ENCODE data around the gene PBLD. TPM values are rescaled to one million over a fixed set of nuclear protein-coding genes. Genes with fewer than 3 reads are reported as not detected.

Gene PBLD
- total and polyA plus RNA-seq, 2 experiments from 2014 or later = 8.3 to 10.3 TPM

GRCh38 chr10:68296843-68297663 is 35.7 kb downstream of the PBLD start:
- Histone ChIP-seq H2AFZ (peak overlapping the region; percentile 65), H3K4me3 (no peak overlapping the region), H3K27me3 (replicated peaks; ENCODE audit: insufficient read depth) (no peaks in the 10 kb centered on the region), H3K9me3 (ENCODE audit: low read depth) (no peaks in the 10 kb centered on the region), H3K9me2 (ENCODE audit: insufficient read depth) (no peaks in the 10 kb centered on the region), H3K79me2 (ENCODE audit: insufficient read depth) (no peaks in the 10 kb centered on the region), H4K20me1 (ENCODE audit: insufficient read depth) (no peaks in the 10 kb centered on the region), H3K9ac (no peak overlapping the region), H3K36me3 (ENCODE audit: low read depth) (no peaks in the 10 kb centered on the region), H3K27ac (no peak overlapping the region), H3F3A (ENCODE audit: insufficient read depth) (0 out of 2 replicates have a peak, but pooled peaks cover 9% of the 10 kb centered on the region), H3K4me2 (ENCODE audit: unreplicated experiment) (peak overlapping the region; percentile 7), H3K4me1 (ENCODE audit: insufficient read depth) (peaks cover 8% of the 10 kb centered on the region)
- in situ Hi-C loops (cut with MboI) = no loop called here
- WGBS, 2 experiments (ENCODE audit: low coverage in 1 of 2, low lambda C conversion rate in 2 of 2, missing lambda C conversion rate in 2 of 2) = 27 to 30% methylated on average over 9 of the region's 9 CpGs
- DNase-seq = peak; percentile 45
- TF ChIP-seq EZH2 (IDR thresholded peaks at IDR 0.05; ENCODE audit: insufficient read depth, poor library complexity, severe bottlenecking) (no peak), EZH2phosphoT487 (IDR thresholded peaks at IDR 0.05; ENCODE audit: insufficient read depth, low read depth) (no peak)

GRCh38 chr10:68290736-68291135 is 42.0 kb downstream of the PBLD start:
- Histone ChIP-seq H3K79me2 (ENCODE audit: insufficient read depth) (no peaks in the 10 kb centered on the region), H3K36me3 (ENCODE audit: low read depth) (no peaks in the 10 kb centered on the region), H3K9ac (no peak overlapping the region), H3K27me3 (replicated peaks; ENCODE audit: insufficient read depth) (no peaks in the 10 kb centered on the region), H4K20me1 (ENCODE audit: insufficient read depth) (no peaks in the 10 kb centered on the region), H2AFZ (no peak overlapping the region), H3F3A (ENCODE audit: insufficient read depth) (no peaks in the 10 kb centered on the region), H3K4me2 (ENCODE audit: unreplicated experiment) (no peak overlapping the region), H3K4me3 (no peak overlapping the region), H3K9me2 (ENCODE audit: insufficient read depth) (no peaks in the 10 kb centered on the region), H3K9me3 (ENCODE audit: low read depth) (no peaks in the 10 kb centered on the region), H3K4me1 (ENCODE audit: insufficient read depth) (no peaks in the 10 kb centered on the region), H3K27ac (no peak overlapping the region)
- no peak for DNase-seq
- TF ChIP-seq EZH2 (IDR thresholded peaks at IDR 0.05; ENCODE audit: insufficient read depth, poor library complexity, severe bottlenecking) (no peak), EZH2phosphoT487 (IDR thresholded peaks at IDR 0.05; ENCODE audit: insufficient read depth, low read depth) (no peak)
- in situ Hi-C loops (cut with MboI) = no loop called here

- WGBS, 2 experiments (ENCODE audit: low coverage in 1 of 2, low lambda C conversion rate in 2 of 2, missing lambda C conversion rate in 2 of 2) = 92 to 98% methylated on average over 4 of the region's 4 CpGs
Observed at GRCh38 chr10:68288717-68289116, 44.0 kb downstream of the PBLD start.

GRCh38 chr10:68284062-68285001 is 48.4 kb downstream of the PBLD start:
- WGBS, 2 experiments (ENCODE audit: low coverage in 1 of 2, low lambda C conversion rate in 2 of 2, missing lambda C conversion rate in 2 of 2) = 76 to 77% methylated on average over 9 of the region's 9 CpGs

More at GRCh38 chr10:68288717-68289116, 44.0 kb downstream of the PBLD start:
- H3K36me3 ChIP-seq (ENCODE audit: low read depth) = no peaks in the 10 kb centered on the region
- H3K9me2 ChIP-seq (ENCODE audit: insufficient read depth) = no peaks in the 10 kb centered on the region
- H3K9me3 ChIP-seq (ENCODE audit: low read depth) = no peaks in the 10 kb centered on the region
- no peaks in the 10 kb centered on the region for H4K20me1 ChIP-seq (ENCODE audit: insufficient read depth)
- no peak overlapping the region for H2AFZ ChIP-seq
- no peak overlapping the region for H3K4me3 ChIP-seq
- H3K4me2 ChIP-seq (ENCODE audit: unreplicated experiment) = no peak overlapping the region
- no peak overlapping the region for H3K9ac ChIP-seq
- H3K27me3 ChIP-seq (replicated peaks; ENCODE audit: insufficient read depth) = no peaks in the 10 kb centered on the region
- DNase-seq = no peak
- H3K4me1 ChIP-seq (ENCODE audit: insufficient read depth) = no peaks in the 10 kb centered on the region
- no peak overlapping the region for H3K27ac ChIP-seq
- no peaks in the 10 kb centered on the region for H3F3A ChIP-seq (ENCODE audit: insufficient read depth)
- H3K79me2 ChIP-seq (ENCODE audit: insufficient read depth) = no peaks in the 10 kb centered on the region
- TF ChIP-seq EZH2phosphoT487 (IDR thresholded peaks at IDR 0.05; ENCODE audit: insufficient read depth, low read depth) (no peak), EZH2 (IDR thresholded peaks at IDR 0.05; ENCODE audit: insufficient read depth, poor library complexity, severe bottlenecking) (no peak)
- in situ Hi-C loops (cut with MboI) = no loop called here

More at GRCh38 chr10:68284062-68285001, 48.4 kb downstream of the PBLD start:
- H3K4me2 ChIP-seq (ENCODE audit: unreplicated experiment) = no peak overlapping the region
- in situ Hi-C loops (cut with MboI) = no loop called here
- H3K27ac ChIP-seq = no peak overlapping the region
- H3K9me3 ChIP-seq (ENCODE audit: low read depth) = no peaks in the 10 kb centered on the region
- TF ChIP-seq EZH2phosphoT487 (IDR thresholded peaks at IDR 0.05; ENCODE audit: insufficient read depth, low read depth) (no peak), EZH2 (IDR thresholded peaks at IDR 0.05; ENCODE audit: insufficient read depth, poor library complexity, severe bottlenecking) (no peak)
- H3K36me3 ChIP-seq (ENCODE audit: low read depth) = no peaks in the 10 kb centered on the region
- no peak overlapping the region for H2AFZ ChIP-seq
- H3K4me3 ChIP-seq = no peak overlapping the region
- no peaks in the 10 kb centered on the region for H3K9me2 ChIP-seq (ENCODE audit: insufficient read depth)
- DNase-seq = no peak
- H3K4me1 ChIP-seq (ENCODE audit: insufficient read depth) = no peaks in the 10 kb centered on the region
- H4K20me1 ChIP-seq (ENCODE audit: insufficient read depth) = no peaks in the 10 kb centered on the region
- no peaks in the 10 kb centered on the region for H3F3A ChIP-seq (ENCODE audit: insufficient read depth)
- H3K27me3 ChIP-seq (replicated peaks; ENCODE audit: insufficient read depth) = no peaks in the 10 kb centered on the region
- H3K79me2 ChIP-seq (ENCODE audit: insufficient read depth) = no peaks in the 10 kb centered on the region
- H3K9ac ChIP-seq = no peak overlapping the region
